ENCODE data around the gene HPDL.

Gene HPDL

GRCh38 chr1:45328680-45329079 is 2.0 kb downstream of the HPDL start:
- DNase-seq, result no peak
- Histone ChIP-seq H3K9me3 (ENCODE audit: severe bottlenecking) (no peaks in the 10 kb centered on the region), H3K27me3 (ENCODE audit: insufficient read depth, low read depth, severe bottlenecking) (no peaks in the 10 kb centered on the region), H3K27ac (no peak overlapping the region), H3K36me3 (peaks cover 39% of the 10 kb centered on the region), H3K4me3 (ENCODE audit: low read depth, low read length) (no peak overlapping the region)
- TF ChIP-seq CTCF (IDR thresholded peaks at IDR 0.05; ENCODE audit: low read depth, low read length), result no peak

- DNase-seq, result no peak
Observed at GRCh38 chr1:45329445-45329844, 2.8 kb downstream of the HPDL start.

GRCh38 chr1:45331436-45332345 is 5.0 kb downstream of the HPDL start:
- H3K36me3 ChIP-seq, result peaks cover 45% of the 10 kb centered on the region
- no peak for DNase-seq
- no peaks in the 10 kb centered on the region for H3K9me3 ChIP-seq (ENCODE audit: severe bottlenecking)
- H3K27me3 ChIP-seq (ENCODE audit: insufficient read depth, low read depth, severe bottlenecking), result no peaks in the 10 kb centered on the region
- no peak overlapping the region for H3K4me3 ChIP-seq (ENCODE audit: low read depth, low read length)
- no peak overlapping the region for H3K27ac ChIP-seq
- no peak for TF ChIP-seq CTCF (IDR thresholded peaks at IDR 0.05; ENCODE audit: low read depth, low read length)

More at GRCh38 chr1:45329445-45329844, 2.8 kb downstream of the HPDL start:
- Histone ChIP-seq H3K27me3 (ENCODE audit: insufficient read depth, low read depth, severe bottlenecking) (no peaks in the 10 kb centered on the region), H3K27ac (no peak overlapping the region), H3K36me3 (peaks cover 45% of the 10 kb centered on the region), H3K9me3 (ENCODE audit: severe bottlenecking) (no peaks in the 10 kb centered on the region), H3K4me3 (ENCODE audit: low read depth, low read length) (no peak overlapping the region)
- no peak for TF ChIP-seq CTCF (IDR thresholded peaks at IDR 0.05; ENCODE audit: low read depth, low read length)

GRCh38 chr1:45332346-45332720 is 5.6 kb downstream of the HPDL start:
- Histone ChIP-seq H3K4me3 (ENCODE audit: low read depth, low read length) (no peak overlapping the region), H3K9me3 (ENCODE audit: severe bottlenecking) (no peaks in the 10 kb centered on the region), H3K36me3 (peaks cover 42% of the 10 kb centered on the region), H3K27me3 (ENCODE audit: insufficient read depth, low read depth, severe bottlenecking) (no peaks in the 10 kb centered on the region), H3K27ac (no peak overlapping the region)
- TF ChIP-seq CTCF (IDR thresholded peaks at IDR 0.05; ENCODE audit: low read depth, low read length), result no peak
- DNase-seq, result no peak

- peak; percentile 40 for TF ChIP-seq CTCF (IDR thresholded peaks at IDR 0.05; ENCODE audit: low read depth, low read length)
- peak; percentile 79 for DNase-seq
- H3K27me3 ChIP-seq (ENCODE audit: insufficient read depth, low read depth, severe bottlenecking), result no peaks in the 10 kb centered on the region
- H3K27ac ChIP-seq, result peak overlapping the region; percentile 78
- no peaks in the 10 kb centered on the region for H3K9me3 ChIP-seq (ENCODE audit: severe bottlenecking)
- H3K36me3 ChIP-seq, result peaks cover 48% of the 10 kb centered on the region
- no peak overlapping the region for H3K4me3 ChIP-seq (ENCODE audit: low read depth, low read length)
Observed at GRCh38 chr1:45334308-45335245, 7.9 kb downstream of the HPDL start.

All from WERI-Rb-1 (cell line).